Measurements from ENCODE around the gene MYH16.
"Not testable (repeated sequence)": the region's sequence is repeated elsewhere in the genome, so short reads cannot be mapped to it uniquely, and the experiment has no call there.

Gene MYH16

GRCh38 chr7:99260395-99260794, 12.2 kb upstream of the MYH16 start:
- no peak for DNase-seq

GRCh38 chr7:99261646-99262045, 11.0 kb upstream of the MYH16 start:
- no peak for DNase-seq

- DNase-seq, result no peak
These were observed 6.7 kb upstream of the MYH16 start for GRCh38 chr7:99265848-99266480.

- DNase-seq, result no peak
These were observed 5.2 kb upstream of the MYH16 start for GRCh38 chr7:99267481-99267840.

GRCh38 chr7:99267841-99268576, 4.6 kb upstream of the MYH16 start:
- no peak for DNase-seq

GRCh38 chr7:99268577-99268908, 4.1 kb upstream of the MYH16 start:
- no peak for DNase-seq

- DNase-seq, result no peak
These were observed 1.9 kb upstream of the MYH16 start for GRCh38 chr7:99270702-99271101.

GRCh38 chr7:99273561-99273960, 922 bp downstream of the MYH16 start:
- DNase-seq, result not testable (repeated sequence)

- not testable (repeated sequence) for DNase-seq
These were observed 2.3 kb downstream of the MYH16 start for GRCh38 chr7:99274908-99275307.

GRCh38 chr7:99275496-99275895, 2.9 kb downstream of the MYH16 start:
- no peak for DNase-seq

- no peak for DNase-seq
These were observed 5.5 kb downstream of the MYH16 start for GRCh38 chr7:99278180-99278579.

- DNase-seq, result not testable (repeated sequence)
These were observed 11.5 kb downstream of the MYH16 start for GRCh38 chr7:99284165-99284564.

- no peak for DNase-seq
These were observed 15.3 kb downstream of the MYH16 start for GRCh38 chr7:99287779-99288534.

- no peak for DNase-seq
These were observed 16.5 kb downstream of the MYH16 start for GRCh38 chr7:99289185-99289584.

- not testable (repeated sequence) for DNase-seq
These were observed 17.5 kb downstream of the MYH16 start for GRCh38 chr7:99290148-99290547.

GRCh38 chr7:99290980-99291607, 18.5 kb downstream of the MYH16 start:
- no peak for DNase-seq

- DNase-seq, result no peak
These were observed 19.5 kb downstream of the MYH16 start for GRCh38 chr7:99292127-99292526.

GRCh38 chr7:99293167-99293566, 20.5 kb downstream of the MYH16 start:
- DNase-seq, result no peak

GRCh38 chr7:99293650-99294049, 21.0 kb downstream of the MYH16 start:
- DNase-seq, result no peak

GRCh38 chr7:99296471-99296870, 23.8 kb downstream of the MYH16 start:
- no peak for DNase-seq

GRCh38 chr7:99301496-99301895, 28.9 kb downstream of the MYH16 start:
- no peak for DNase-seq

- DNase-seq, result no peak
These were observed 33.0 kb downstream of the MYH16 start for GRCh38 chr7:99305473-99306260.
